Glutamatergic neuron (in vitro differentiated cells): Measurements from ENCODE around the gene HHATL. TPM values are rescaled to one million over a fixed set of nuclear protein-coding genes. Genes with fewer than 3 reads are reported as not detected.
A peak's percentile ranks its signal among the peaks of the same experiment; 100 is the strongest.

ENCODE experiments used
- DNase-seq: peaks from one replicate; pipeline ENCODE4 v3.0.0; 2022
- H3K27ac Mint-ChIP-seq: one replicate; pipeline ENCODE4 v1.8.0; 2020; ENCODE audit warnings: mild to moderate bottlenecking, mixed read lengths, inconsistent platforms; ENCODE audit not compliant: unreplicated experiment
- H3K27me3 Mint-ChIP-seq: one replicate; pipeline ENCODE4 v1.8.0; 2020; ENCODE audit warnings: mild to moderate bottlenecking, moderate library complexity, mixed read lengths, inconsistent platforms; ENCODE audit not compliant: unreplicated experiment
- H3K36me3 Mint-ChIP-seq: one replicate; pipeline ENCODE4 v1.8.0; 2020; ENCODE audit warnings: mild to moderate bottlenecking, mixed read lengths, inconsistent platforms; ENCODE audit not compliant: unreplicated experiment
- H3K4me1 Mint-ChIP-seq: one replicate; pipeline ENCODE4 v1.8.0; 2020; ENCODE audit warnings: mild to moderate bottlenecking, low read depth, mixed read lengths, inconsistent platforms; ENCODE audit not compliant: unreplicated experiment
- H3K4me3 Mint-ChIP-seq: one replicate; pipeline ENCODE4 v1.8.0; 2020; ENCODE audit warnings: mild to moderate bottlenecking, mixed read lengths, inconsistent platforms; ENCODE audit not compliant: unreplicated experiment
- H3K9me3 Mint-ChIP-seq: one replicate; pipeline ENCODE4 v1.8.0; 2020; ENCODE audit warnings: mild to moderate bottlenecking, moderate library complexity, mixed read lengths, inconsistent platforms; ENCODE audit not compliant: unreplicated experiment
- total RNA-seq: library from RNA; stranded (reverse); fragmentation: NEBNext Ultra II Directional; extraction: Animal tissue kit (Norgen Biotek cat#: 25700); gene quantifications from one replicate; pipeline ENCODE4 v1.2.1, GENCODE V29; 2021; ENCODE audit not compliant: unreplicated experiment
- TF ChIP-seq, protein P1 (sequence below): fragments of 200-600 bp; sonication (generic); IDR thresholded peaks from one replicate; pipeline ENCODE4 v1.5.0; 2021; ENCODE audit not compliant: partially characterized antibody, unreplicated experiment

The HHATL gene
- total RNA-seq, 1 donor from 2014 or later, result 7.6 TPM

DNA sequence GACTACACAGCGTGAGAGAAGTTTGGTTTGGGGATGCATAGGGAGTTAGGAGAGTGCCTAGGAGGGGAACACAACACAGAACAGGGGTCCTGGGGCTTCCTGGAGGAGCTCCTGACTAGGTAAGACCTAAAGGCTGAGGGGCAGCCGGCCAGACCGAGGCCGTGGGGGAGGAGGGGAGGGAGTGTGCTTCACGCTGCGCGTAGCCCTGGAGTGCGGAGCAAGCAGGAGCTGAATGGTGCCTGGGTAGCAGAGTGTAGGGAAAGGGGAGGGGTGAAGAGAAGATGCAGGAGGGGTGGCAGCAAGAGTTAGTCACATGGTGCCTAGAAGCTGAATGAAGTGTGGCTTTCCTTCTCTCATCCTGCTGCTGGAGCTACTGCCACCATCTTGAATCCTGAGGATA is 32.4 kb upstream of the HHATL start:
- H3K4me1 Mint-ChIP-seq, result no peaks in the 10 kb centered on the region
- DNase-seq, result no peak

DNA sequence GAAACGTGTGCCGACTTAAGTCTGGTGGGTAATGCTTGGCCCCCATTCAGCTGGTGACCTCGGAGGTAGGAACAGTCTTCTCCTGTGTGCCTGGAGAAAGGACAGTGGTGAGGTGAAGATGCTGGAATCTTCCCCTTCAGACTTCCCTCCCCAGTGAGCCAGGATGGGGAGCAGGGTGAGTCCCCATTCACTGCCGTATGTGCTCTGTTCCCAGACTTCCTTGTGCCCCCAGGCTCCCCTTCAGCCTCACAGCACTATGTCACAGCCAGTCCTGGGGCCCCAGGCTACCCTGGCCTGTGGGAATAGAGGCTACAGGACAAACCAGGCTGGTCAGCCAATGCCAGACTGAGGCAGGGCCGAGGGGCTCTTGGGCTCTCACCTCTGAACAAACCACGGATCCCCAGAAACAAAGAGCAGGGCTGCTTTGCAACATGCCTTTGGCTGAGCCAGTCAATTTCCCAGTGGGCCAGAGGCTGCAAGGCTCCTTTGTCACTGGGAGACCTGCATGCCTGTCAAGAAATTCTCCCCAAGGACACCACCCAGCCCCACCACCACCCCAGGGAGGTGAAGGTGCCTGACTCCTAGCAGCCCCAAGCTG is 31.8 kb upstream of the HHATL start:
- TF ChIP-seq, protein P1, sequence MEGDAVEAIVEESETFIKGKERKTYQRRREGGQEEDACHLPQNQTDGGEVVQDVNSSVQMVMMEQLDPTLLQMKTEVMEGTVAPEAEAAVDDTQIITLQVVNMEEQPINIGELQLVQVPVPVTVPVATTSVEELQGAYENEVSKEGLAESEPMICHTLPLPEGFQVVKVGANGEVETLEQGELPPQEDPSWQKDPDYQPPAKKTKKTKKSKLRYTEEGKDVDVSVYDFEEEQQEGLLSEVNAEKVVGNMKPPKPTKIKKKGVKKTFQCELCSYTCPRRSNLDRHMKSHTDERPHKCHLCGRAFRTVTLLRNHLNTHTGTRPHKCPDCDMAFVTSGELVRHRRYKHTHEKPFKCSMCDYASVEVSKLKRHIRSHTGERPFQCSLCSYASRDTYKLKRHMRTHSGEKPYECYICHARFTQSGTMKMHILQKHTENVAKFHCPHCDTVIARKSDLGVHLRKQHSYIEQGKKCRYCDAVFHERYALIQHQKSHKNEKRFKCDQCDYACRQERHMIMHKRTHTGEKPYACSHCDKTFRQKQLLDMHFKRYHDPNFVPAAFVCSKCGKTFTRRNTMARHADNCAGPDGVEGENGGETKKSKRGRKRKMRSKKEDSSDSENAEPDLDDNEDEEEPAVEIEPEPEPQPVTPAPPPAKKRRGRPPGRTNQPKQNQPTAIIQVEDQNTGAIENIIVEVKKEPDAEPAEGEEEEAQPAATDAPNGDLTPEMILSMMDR, result no peak
- H3K4me1 Mint-ChIP-seq, result no peaks in the 10 kb centered on the region
- peaks cover 6% of the 10 kb centered on the region for H3K27me3 Mint-ChIP-seq
- H3K4me3 Mint-ChIP-seq, result no peak overlapping the region
- no peak overlapping the region for H3K27ac Mint-ChIP-seq
- peaks cover 1% of the 10 kb centered on the region for H3K9me3 Mint-ChIP-seq
- no peaks in the 10 kb centered on the region for H3K36me3 Mint-ChIP-seq
- DNase-seq, result no peak

More for the DNA sequence above, 32.4 kb upstream of the HHATL start:
- H3K4me3 Mint-ChIP-seq, result no peak overlapping the region
- no peaks in the 10 kb centered on the region for H3K36me3 Mint-ChIP-seq
- TF ChIP-seq, protein P1, result no peak
- no peaks in the 10 kb centered on the region for H3K9me3 Mint-ChIP-seq
- H3K27ac Mint-ChIP-seq, result no peak overlapping the region
- H3K27me3 Mint-ChIP-seq, result peaks cover 6% of the 10 kb centered on the region

DNA sequence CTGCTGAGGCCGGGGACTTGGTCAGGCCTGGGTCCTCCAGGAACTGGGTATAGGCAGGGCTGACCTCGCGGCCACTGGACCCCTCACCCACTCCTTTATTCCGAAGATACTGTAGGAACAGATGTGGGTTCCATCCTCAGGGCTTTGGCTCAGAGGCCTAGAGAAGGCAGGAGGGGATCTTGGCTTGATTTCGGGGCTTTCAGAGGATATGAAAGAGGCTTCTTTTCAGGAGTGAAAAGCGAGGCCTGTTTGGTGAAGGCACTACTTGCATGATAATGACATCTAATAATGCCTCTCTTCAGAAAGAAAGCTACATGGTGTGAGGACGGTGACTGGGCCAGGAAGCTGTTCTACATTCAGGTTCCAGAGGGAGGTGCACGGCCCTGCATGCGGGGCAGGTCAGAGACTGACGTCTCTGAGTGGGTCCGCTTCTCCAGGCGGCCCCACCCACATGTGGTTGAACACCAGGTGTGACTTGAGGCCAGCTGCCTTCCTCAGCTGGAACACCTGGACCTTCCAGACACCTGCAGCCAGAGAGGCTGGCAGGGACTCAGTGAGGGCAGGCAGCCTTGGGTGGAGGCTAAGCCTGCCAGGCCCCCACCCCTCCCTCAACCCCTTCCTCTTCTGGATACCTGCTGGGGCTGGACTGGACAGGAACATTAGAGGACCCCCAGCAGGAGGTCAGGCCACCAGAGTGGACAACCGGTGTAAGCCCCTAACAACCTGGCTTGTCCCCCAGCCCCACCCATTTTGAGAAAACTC is 31.1 kb upstream of the HHATL start:
- Mint-ChIP-seq H3K4me1 (no peaks in the 10 kb centered on the region), H3K36me3 (no peaks in the 10 kb centered on the region), H3K27ac (no peak overlapping the region), H3K9me3 (peaks cover 3% of the 10 kb centered on the region), H3K4me3 (no peak overlapping the region), H3K27me3 (peaks cover 8% of the 10 kb centered on the region)
- TF ChIP-seq, protein P1, result no peak
- no peak for DNase-seq

GRCh38 chr3:42732829-42733459 is 30.3 kb upstream of the HHATL start:
- Mint-ChIP-seq H3K27ac (no peak overlapping the region), H3K4me3 (no peak overlapping the region), H3K4me1 (peaks cover 2% of the 10 kb centered on the region), H3K36me3 (no peaks in the 10 kb centered on the region), H3K27me3 (peaks cover 8% of the 10 kb centered on the region), H3K9me3 (peaks cover 3% of the 10 kb centered on the region)
- DNase-seq, result no peak
- TF ChIP-seq, protein P1, result peak; percentile 28
